HUES48 (cell line): ENCODE results near the gene CALML4.
A peak's percentile ranks its signal among the peaks of the same experiment; 100 is the strongest.

Experiments used
- H3K27ac ChIP-seq: one replicate; pipeline ENCODE4 v1.7.0; 2013; ENCODE audit warnings: low read depth, low read length, inconsistent platforms
- H3K27me3 ChIP-seq: 2 replicates; pipeline ENCODE4 v1.6.1; 2013; ENCODE audit warnings: mild to moderate bottlenecking, low read length; ENCODE audit not compliant: control insufficient read depth, insufficient read depth
- H3K36me3 ChIP-seq: 2 replicates; pipeline ENCODE4 v1.6.1; 2013; ENCODE audit warnings: low read length; ENCODE audit not compliant: control insufficient read depth, insufficient read depth
- H3K4me1 ChIP-seq: 2 replicates; pipeline ENCODE4 v1.6.1; 2013; ENCODE audit warnings: mild to moderate bottlenecking, low read length; ENCODE audit not compliant: control insufficient read depth, insufficient read depth
- H3K4me3 ChIP-seq: 2 replicates; pipeline ENCODE4 v1.5.1; 2013; ENCODE audit warnings: mild to moderate bottlenecking, low read depth, low read length
- H3K9ac ChIP-seq: 2 replicates; pipeline ENCODE4 v1.6.1; 2013; ENCODE audit warnings: mild to moderate bottlenecking, low read depth, low read length, moderate library complexity
- H3K9me3 ChIP-seq: 2 replicates; pipeline ENCODE4 v1.6.1; 2013; ENCODE audit warnings: low read length; ENCODE audit not compliant: control insufficient read depth, insufficient read depth

CALML4 gene

GRCh38 chr15:68197661-68198437 lies 7.3 kb downstream of the CALML4 start:
- Histone ChIP-seq H3K9me3 (no peaks in the 10 kb centered on the region), H3K27ac (no peak overlapping the region), H3K4me3 (no peak overlapping the region), H3K36me3 (peaks cover 12% of the 10 kb centered on the region), H3K27me3 (no peaks in the 10 kb centered on the region), H3K4me1 (peaks cover 16% of the 10 kb centered on the region), H3K9ac (no peak overlapping the region)

- Histone ChIP-seq H3K4me1 (peaks cover 13% of the 10 kb centered on the region), H3K27me3 (no peaks in the 10 kb centered on the region), H3K9me3 (no peaks in the 10 kb centered on the region), H3K36me3 (peaks cover 19% of the 10 kb centered on the region), H3K9ac (no peak overlapping the region), H3K4me3 (no peak overlapping the region), H3K27ac (no peak overlapping the region)
Observed at GRCh38 chr15:68197170-68197492, 8.0 kb downstream of the CALML4 start.

DNA sequence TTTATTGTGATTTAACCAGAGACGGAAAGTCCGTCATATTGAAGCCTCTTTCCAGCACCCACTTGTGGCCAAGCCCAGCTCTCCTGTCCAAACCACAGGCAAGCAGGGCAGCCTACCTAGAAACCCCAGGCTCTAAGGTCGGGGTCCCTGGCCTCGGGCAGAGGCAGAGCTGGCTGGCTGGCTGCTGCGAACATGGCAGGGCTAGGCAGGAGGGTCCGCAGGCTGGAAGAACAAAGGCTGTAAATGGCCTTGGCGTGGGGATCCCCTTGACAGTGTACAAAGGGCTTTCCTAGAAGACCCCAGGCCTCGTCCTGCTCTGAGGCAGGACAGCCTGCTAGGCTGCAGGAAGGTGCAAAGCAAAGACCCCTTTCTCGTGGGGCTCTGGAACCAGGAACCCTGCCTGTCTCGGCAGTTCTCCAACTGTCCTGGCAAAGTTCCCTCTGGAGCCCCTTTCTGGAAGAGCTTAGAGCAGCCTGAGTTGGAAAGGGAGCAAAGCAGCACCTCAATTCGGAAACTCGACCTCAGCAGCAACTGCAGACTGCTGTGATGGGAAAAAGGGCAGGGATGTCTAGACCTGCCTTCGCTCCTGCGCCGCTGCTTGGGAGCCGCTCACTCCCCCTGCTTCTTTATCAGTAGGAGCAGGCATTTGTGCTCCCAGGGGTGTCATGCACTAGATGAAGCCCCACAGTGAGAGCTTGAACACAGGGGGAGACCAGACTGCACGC lies 8.5 kb downstream of the CALML4 start:
- peaks cover 11% of the 10 kb centered on the region for H3K4me1 ChIP-seq
- no peak overlapping the region for H3K27ac ChIP-seq
- no peaks in the 10 kb centered on the region for H3K27me3 ChIP-seq
- H3K9ac ChIP-seq = no peak overlapping the region
- H3K36me3 ChIP-seq = peaks cover 23% of the 10 kb centered on the region
- no peaks in the 10 kb centered on the region for H3K9me3 ChIP-seq
- no peak overlapping the region for H3K4me3 ChIP-seq

DNA sequence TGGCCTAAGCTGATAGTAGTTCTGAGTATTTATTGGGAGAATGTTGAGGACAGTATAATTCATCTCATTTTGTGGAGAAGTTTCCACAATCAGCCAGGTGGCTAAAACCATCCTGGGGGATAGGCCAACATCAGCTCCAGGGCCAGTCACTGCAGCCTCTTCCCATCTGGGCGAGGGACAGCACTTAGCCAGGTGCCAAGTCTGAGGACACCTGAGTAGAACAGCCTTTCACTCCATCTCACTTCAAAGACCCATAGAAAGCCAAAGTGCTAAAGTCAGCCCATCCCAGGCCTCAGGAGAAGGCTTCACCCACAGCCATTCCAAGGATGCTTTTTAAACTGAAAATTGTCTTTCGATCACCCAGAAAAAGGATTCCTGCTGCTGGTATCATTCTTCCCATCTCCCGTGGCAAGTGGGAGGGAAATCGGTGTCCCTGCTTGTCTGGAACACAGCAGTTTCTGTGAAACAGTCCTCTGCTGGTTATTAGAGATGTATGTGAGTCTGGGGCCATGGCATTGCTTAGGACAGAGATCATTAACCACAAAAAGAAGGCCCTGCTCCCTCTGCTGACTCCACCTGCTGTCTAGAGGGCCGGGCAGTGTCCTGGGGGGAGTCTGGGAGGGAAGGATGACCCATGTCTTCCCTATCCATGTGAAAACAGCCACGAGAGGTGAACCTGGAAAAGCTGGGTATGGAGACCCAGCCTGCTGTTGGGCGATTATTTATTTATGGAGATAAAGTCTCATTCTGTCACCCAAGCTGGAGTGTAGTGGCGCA lies 9.6 kb downstream of the CALML4 start:
- H3K27ac ChIP-seq = no peak overlapping the region
- H3K4me1 ChIP-seq = peaks cover 16% of the 10 kb centered on the region
- H3K4me3 ChIP-seq = no peak overlapping the region
- H3K27me3 ChIP-seq = no peaks in the 10 kb centered on the region
- peaks cover 26% of the 10 kb centered on the region for H3K36me3 ChIP-seq
- no peaks in the 10 kb centered on the region for H3K9me3 ChIP-seq
- no peak overlapping the region for H3K9ac ChIP-seq

DNA sequence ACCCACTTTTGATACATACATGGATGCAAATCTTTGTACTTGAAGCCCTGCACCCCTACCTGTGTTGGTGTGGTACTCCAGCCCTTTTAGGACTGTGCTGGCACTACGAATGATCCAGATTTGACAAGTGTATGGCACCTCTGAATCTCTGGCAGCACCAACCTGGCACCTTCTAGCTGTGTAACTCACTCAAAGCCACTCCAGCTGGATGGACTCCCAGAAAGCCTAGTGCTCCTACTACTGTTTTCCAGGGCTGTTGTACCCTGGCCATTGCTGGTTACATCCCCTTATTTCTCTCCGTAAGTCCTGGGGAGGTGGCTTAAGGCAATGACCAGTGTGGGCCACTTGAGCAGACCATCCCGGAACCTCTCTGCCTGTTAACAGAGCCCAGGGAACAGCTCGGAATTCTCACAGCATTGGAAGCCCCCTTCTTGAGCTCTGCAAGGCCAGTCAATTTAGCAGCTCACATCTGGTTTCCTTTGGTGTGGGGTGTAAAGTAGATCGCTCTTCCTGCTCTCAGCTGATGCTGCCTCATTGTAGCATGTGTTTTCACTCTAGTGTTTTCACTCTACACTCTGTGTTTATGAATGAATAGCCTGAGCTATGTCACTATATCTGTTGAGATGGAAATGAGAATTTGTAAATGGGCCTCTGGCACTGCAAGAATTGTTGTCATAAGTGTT lies 12.2 kb downstream of the CALML4 start:
- no peak overlapping the region for H3K4me3 ChIP-seq
- no peaks in the 10 kb centered on the region for H3K9me3 ChIP-seq
- no peaks in the 10 kb centered on the region for H3K27me3 ChIP-seq
- H3K36me3 ChIP-seq = peaks cover 42% of the 10 kb centered on the region
- H3K27ac ChIP-seq = no peak overlapping the region
- H3K9ac ChIP-seq = no peak overlapping the region
- H3K4me1 ChIP-seq = peaks cover 13% of the 10 kb centered on the region

DNA sequence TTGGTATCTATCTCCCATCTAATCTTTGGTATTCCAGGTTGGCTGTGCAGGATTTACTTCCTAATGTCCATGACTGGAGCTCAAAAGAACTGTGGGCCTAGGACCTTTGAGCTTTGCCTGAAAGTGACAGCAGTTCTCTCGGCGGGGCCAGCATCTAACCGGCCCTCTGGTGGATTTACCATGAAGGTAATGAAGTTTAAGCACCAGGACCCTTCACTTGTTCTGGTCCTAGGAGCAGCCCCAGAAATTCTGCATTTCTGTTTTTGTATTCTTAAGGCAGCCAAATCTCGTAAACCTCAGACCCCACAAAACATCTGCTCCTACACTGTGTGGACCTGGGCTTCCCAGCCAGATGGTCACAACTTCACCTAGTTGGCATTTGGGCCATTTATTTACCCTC lies 13.0 kb downstream of the CALML4 start:
- H3K4me1 ChIP-seq = peaks cover 13% of the 10 kb centered on the region
- peaks cover 50% of the 10 kb centered on the region for H3K36me3 ChIP-seq
- H3K27me3 ChIP-seq = no peaks in the 10 kb centered on the region
- H3K27ac ChIP-seq = no peak overlapping the region
- H3K9me3 ChIP-seq = no peaks in the 10 kb centered on the region
- no peak overlapping the region for H3K9ac ChIP-seq
- H3K4me3 ChIP-seq = no peak overlapping the region

DNA sequence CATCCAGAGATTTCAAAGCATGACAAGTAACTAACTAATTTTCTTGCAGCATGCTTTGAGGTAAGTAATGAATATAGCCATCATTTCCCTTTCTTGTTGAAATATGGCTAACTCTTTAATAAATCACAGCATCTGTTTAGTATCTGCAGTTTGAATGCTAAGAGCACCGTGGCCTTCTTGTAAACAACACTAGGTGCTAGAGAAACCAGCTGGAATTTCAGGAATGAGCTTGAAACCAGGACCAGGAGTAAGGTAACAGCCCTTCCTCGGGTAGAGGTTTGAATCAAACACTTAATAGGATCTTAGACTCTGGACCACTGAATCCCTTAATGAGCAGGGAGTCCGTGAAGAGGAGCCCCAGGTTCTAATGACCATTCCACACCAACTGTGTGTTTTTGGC lies 13.6 kb downstream of the CALML4 start:
- no peaks in the 10 kb centered on the region for H3K9me3 ChIP-seq
- H3K27ac ChIP-seq = peak overlapping the region; percentile 14
- no peak overlapping the region for H3K4me3 ChIP-seq
- no peak overlapping the region for H3K9ac ChIP-seq
- H3K4me1 ChIP-seq = peaks cover 13% of the 10 kb centered on the region
- H3K36me3 ChIP-seq = peaks cover 55% of the 10 kb centered on the region
- H3K27me3 ChIP-seq = no peaks in the 10 kb centered on the region

DNA sequence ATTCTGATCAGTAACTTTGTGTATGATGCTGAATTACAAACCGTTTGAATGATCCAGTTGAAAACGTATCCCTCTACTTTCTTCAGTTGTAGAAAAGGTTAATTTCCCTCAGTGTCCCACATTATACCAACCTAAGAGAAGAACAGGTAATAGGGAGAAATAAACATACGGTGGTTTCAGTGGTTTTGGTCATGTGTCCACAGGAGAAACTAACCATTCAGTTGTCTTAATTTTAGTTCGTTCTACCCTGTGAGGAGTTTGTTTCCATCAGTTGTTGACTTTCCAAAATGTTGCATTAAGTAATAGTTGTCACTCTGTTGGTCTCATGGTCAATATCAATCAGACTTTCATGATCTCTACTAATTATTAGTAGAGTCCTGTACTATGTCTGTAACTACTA lies 15.1 kb downstream of the CALML4 start:
- Histone ChIP-seq H3K4me1 (peaks cover 13% of the 10 kb centered on the region), H3K36me3 (peaks cover 63% of the 10 kb centered on the region), H3K27ac (no peak overlapping the region), H3K27me3 (no peaks in the 10 kb centered on the region), H3K9me3 (no peaks in the 10 kb centered on the region), H3K9ac (no peak overlapping the region), H3K4me3 (no peak overlapping the region)

DNA sequence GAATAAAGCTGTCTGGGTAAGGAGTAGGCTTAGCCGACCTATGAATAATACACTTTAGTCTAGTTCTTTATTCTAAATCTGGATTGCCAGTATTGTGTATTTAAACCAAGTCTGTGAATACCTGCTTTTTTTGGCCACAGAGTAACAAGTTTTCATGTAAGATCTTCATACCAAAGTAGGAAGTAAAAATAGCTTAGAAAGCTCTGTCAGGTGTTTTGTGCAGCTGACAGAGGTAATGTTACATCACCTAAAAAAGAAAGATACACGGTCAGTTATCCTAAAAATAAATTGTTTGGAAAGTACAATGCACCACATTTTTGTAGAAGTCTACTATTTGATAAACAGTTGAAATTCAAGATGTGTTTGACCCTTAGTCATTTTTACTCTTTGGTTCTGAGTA lies 16.5 kb downstream of the CALML4 start:
- Histone ChIP-seq H3K4me1 (peaks cover 13% of the 10 kb centered on the region), H3K4me3 (no peak overlapping the region), H3K27ac (no peak overlapping the region), H3K9me3 (no peaks in the 10 kb centered on the region), H3K27me3 (no peaks in the 10 kb centered on the region), H3K9ac (no peak overlapping the region), H3K36me3 (peaks cover 73% of the 10 kb centered on the region)

GRCh38 chr15:68187559-68187958 lies 17.6 kb downstream of the CALML4 start:
- H3K4me3 ChIP-seq = no peak overlapping the region
- H3K27ac ChIP-seq = no peak overlapping the region
- peaks cover 73% of the 10 kb centered on the region for H3K36me3 ChIP-seq
- no peak overlapping the region for H3K9ac ChIP-seq
- H3K4me1 ChIP-seq = peaks cover 13% of the 10 kb centered on the region
- H3K27me3 ChIP-seq = no peaks in the 10 kb centered on the region
- no peaks in the 10 kb centered on the region for H3K9me3 ChIP-seq
